GM19467 (cell line): ENCODE results near the gene FETUB.

ENCODE experiments used
- ATAC-seq: cut with Tn5 transposase; IDR thresholded peaks from one replicate; pipeline ENCODE4 v1.9.1; 2021; ENCODE audit warnings: mild to moderate bottlenecking, moderate library complexity; ENCODE audit not compliant: unreplicated experiment

The FETUB gene

GRCh38 chr3:186639778-186640472 is at the start of gene FETUB:
FETUB (plus strand) TSS chr3:186640399; CDS start chr3:186640461, 62 bp downstream.
- no peak for ATAC-seq

GRCh38 chr3:186590580-186591295 is 49.5 kb upstream of the FETUB start:
- no peak for ATAC-seq

GRCh38 chr3:186592682-186593081 is 47.5 kb upstream of the FETUB start:
- ATAC-seq = no peak

- no peak for ATAC-seq
Observed at GRCh38 chr3:186593862-186594261, 46.3 kb upstream of the FETUB start.

- no peak for ATAC-seq
Observed at GRCh38 chr3:186594591-186595113, 45.5 kb upstream of the FETUB start.

- no peak for ATAC-seq
Observed at GRCh38 chr3:186596568-186597287, 43.5 kb upstream of the FETUB start.

- no peak for ATAC-seq
Observed at GRCh38 chr3:186598108-186598784, 42.0 kb upstream of the FETUB start.

- ATAC-seq = no peak
Observed at GRCh38 chr3:186598794-186599141, 41.4 kb upstream of the FETUB start.

GRCh38 chr3:186599142-186599784 is 40.9 kb upstream of the FETUB start:
- no peak for ATAC-seq

GRCh38 chr3:186599785-186600166 is 40.4 kb upstream of the FETUB start:
- ATAC-seq = no peak

GRCh38 chr3:186600896-186601295 is 39.3 kb upstream of the FETUB start:
- ATAC-seq = no peak

- ATAC-seq = no peak
Observed at GRCh38 chr3:186603159-186603558, 37.0 kb upstream of the FETUB start.

GRCh38 chr3:186605078-186605477 is 35.1 kb upstream of the FETUB start:
- no peak for ATAC-seq

GRCh38 chr3:186605561-186606545 is 34.3 kb upstream of the FETUB start:
- no peak for ATAC-seq

- no peak for ATAC-seq
Observed at GRCh38 chr3:186608624-186609215, 31.5 kb upstream of the FETUB start.

- no peak for ATAC-seq
Observed at GRCh38 chr3:186609247-186609868, 30.8 kb upstream of the FETUB start.

- ATAC-seq = no peak
Observed at GRCh38 chr3:186612065-186612464, 28.1 kb upstream of the FETUB start.
